DND-41 (cell line): Measurements from ENCODE around the gene TIA1.
"Not testable (repeated sequence)": the region's sequence is repeated elsewhere in the genome, so short reads cannot be mapped to it uniquely, and the experiment has no call there.

Source experiments
- EZH2 ChIP-seq: IDR thresholded peaks from 3 replicates; pipeline ENCODE4 v1.6.1; 2012; ENCODE audit warnings: borderline replicate concordance, low read depth, mild to moderate bottlenecking, moderate library complexity, low read length, inconsistent platforms; ENCODE audit not compliant: severe bottlenecking
- TF ChIP-seq, protein P1 (sequence below): IDR thresholded peaks from 2 replicates; pipeline ENCODE4 v1.5.1; 2012; ENCODE audit warnings: borderline replicate concordance, low read length, moderate library complexity, mild to moderate bottlenecking; ENCODE audit not compliant: poor library complexity, severe bottlenecking; ENCODE audit errors: extremely low read depth

GRCh38 chr2:70269422-70270302 is 21.2 kb upstream of the TIA1 start:
- TF ChIP-seq, protein P1, sequence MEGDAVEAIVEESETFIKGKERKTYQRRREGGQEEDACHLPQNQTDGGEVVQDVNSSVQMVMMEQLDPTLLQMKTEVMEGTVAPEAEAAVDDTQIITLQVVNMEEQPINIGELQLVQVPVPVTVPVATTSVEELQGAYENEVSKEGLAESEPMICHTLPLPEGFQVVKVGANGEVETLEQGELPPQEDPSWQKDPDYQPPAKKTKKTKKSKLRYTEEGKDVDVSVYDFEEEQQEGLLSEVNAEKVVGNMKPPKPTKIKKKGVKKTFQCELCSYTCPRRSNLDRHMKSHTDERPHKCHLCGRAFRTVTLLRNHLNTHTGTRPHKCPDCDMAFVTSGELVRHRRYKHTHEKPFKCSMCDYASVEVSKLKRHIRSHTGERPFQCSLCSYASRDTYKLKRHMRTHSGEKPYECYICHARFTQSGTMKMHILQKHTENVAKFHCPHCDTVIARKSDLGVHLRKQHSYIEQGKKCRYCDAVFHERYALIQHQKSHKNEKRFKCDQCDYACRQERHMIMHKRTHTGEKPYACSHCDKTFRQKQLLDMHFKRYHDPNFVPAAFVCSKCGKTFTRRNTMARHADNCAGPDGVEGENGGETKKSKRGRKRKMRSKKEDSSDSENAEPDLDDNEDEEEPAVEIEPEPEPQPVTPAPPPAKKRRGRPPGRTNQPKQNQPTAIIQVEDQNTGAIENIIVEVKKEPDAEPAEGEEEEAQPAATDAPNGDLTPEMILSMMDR = not testable (repeated sequence)
- not testable (repeated sequence) for TF ChIP-seq EZH2
